Subcutaneous adipose tissue (tissue), 4 donors: ENCODE measurements around the gene IL1A. TPM values are rescaled to one million over a fixed set of nuclear protein-coding genes. Genes with fewer than 3 reads are reported as not detected.

ENCODE experiments used
- total RNA-seq, 4 donors: library from RNA; depleted of rRNA; stranded (reverse); fragments of >200 nt; gene quantifications; one replicate each; pipeline ENCODE4 v1.1.0, GENCODE V29; 2016
- TF ChIP-seq, protein P1 (sequence below): fragments of 450-650 bp; IDR thresholded peaks from one replicate; pipeline ENCODE4 v1.5.1; 2016; ENCODE audit warnings: low read depth, mild to moderate bottlenecking, control low read depth, antibody characterized with exemption, moderate library complexity

Gene IL1A
- total RNA-seq, 4 donors from 2014 or later, result not detected

GRCh38 chr2:112728378-112729175 lies 55.7 kb downstream of the IL1A start:
- TF ChIP-seq, protein P1, sequence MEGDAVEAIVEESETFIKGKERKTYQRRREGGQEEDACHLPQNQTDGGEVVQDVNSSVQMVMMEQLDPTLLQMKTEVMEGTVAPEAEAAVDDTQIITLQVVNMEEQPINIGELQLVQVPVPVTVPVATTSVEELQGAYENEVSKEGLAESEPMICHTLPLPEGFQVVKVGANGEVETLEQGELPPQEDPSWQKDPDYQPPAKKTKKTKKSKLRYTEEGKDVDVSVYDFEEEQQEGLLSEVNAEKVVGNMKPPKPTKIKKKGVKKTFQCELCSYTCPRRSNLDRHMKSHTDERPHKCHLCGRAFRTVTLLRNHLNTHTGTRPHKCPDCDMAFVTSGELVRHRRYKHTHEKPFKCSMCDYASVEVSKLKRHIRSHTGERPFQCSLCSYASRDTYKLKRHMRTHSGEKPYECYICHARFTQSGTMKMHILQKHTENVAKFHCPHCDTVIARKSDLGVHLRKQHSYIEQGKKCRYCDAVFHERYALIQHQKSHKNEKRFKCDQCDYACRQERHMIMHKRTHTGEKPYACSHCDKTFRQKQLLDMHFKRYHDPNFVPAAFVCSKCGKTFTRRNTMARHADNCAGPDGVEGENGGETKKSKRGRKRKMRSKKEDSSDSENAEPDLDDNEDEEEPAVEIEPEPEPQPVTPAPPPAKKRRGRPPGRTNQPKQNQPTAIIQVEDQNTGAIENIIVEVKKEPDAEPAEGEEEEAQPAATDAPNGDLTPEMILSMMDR, result no peak

- TF ChIP-seq, protein P1, result no peak
These were observed 56.3 kb downstream of the IL1A start for GRCh38 chr2:112728029-112728362.

DNA sequence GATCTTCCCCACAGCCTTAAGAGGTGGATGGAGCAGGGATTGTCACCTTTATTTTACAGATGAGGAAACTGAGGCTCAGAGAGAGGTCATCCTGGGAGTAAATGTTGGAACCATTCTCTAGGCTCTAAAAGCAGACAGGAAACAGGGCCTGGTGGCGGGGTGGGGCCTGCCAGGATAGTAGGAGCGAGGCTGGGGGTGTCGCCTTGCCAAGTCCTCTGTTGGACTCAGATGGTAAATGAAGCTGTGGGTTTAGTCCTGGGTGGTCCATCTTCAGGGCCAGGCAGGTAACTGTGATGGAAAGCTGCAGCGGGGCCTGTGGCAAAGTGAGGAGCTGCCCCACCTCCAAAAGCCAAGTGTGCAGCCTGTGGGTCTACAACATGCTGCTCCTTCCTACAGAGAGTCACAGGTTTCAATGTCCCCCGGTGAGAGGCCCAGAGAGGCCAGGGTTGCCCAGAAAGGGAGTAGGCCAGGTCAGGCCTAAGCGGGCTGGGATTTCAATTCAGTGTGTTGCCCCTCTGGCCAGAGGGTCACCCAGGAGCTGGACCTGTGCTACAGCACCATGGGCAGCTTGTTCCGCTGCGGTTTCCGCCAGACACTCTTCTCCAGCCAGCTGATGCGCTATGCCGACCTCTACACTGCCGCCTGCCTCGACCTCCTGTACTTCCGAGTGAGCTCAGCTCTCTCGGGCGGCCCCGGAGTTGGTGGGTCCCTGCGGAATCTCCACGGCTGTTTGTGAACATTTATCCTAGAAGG lies 56.8 kb downstream of the IL1A start:
- TF ChIP-seq, protein P1, result no peak

DNA sequence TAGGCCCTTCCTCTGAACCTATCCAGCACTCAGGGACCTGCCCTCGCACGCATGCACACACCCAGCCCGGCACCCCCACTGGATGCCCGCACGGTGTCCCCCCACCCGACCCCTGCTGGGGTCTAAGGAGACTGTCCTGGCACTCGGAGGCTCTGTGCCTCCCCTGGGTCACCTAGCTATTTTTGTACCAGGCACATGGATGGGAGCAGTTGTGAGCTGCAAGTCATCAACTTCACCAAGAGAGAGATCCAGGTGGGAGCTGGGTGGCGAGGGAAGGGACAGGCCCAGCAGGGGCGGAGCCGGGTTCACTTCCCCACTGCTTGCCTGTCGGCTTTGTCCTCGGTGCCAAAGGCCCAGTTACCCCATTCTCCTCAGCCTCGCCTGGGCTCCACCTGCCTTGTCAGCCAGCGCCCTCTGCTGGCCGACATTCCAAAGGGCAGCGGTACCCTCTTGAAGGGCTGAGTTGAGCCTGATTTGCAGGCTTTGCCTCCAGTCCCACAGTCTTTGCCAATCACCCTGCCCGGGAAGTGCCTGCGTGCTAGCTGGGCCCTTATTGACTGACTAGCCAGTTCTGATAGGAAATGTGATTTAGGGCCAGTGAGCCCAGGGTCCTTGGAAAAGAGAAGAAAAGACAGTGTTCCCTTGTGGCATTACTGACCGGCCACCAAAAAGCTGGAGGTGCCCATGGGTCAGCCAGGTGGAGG lies 57.7 kb downstream of the IL1A start:
- TF ChIP-seq, protein P1, result no peak

DNA sequence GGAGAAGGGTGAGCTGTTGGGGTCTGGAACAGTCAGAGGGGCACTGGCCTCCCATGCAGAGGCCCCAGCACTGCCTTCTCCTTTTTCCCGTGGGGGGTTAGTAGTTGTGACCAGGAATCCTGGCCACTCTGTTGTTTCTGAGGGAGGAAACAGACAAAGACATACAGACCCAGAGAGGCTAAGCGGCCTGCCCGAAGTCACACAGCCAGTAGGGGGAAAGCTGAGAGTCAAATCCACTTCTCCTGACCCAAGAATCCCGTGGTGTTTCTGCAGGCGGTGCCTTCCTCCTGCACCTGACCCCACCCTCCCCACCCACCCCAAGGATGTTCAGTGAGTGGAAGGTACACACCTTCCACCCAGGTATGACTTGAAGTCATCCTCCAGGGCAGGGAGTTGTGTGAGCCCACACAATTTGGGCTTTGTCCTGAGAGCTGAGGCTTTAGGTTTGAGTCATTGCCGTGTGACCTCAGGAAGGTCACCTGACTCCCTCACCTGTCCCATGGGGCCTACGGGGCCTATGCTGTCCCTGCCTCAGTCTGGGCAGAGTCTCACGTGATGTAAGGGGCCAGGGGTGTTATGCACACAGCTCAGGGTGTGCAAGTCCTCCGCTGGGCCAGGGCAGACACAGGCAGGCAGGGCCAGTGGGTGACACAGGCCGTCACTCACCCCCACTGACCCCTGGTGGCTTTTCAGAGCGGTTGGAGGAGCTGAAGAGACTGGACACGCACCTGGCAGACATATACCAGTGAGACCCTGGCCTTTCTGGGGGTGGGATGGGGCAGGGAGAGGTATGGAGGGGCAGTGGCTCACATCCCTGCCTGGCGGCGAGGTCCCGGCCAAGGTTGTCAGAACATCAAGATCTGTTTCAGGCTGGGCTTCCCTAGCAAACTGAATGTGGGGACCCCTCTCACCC lies 58.5 kb downstream of the IL1A start:
- TF ChIP-seq, protein P1, result no peak

DNA sequence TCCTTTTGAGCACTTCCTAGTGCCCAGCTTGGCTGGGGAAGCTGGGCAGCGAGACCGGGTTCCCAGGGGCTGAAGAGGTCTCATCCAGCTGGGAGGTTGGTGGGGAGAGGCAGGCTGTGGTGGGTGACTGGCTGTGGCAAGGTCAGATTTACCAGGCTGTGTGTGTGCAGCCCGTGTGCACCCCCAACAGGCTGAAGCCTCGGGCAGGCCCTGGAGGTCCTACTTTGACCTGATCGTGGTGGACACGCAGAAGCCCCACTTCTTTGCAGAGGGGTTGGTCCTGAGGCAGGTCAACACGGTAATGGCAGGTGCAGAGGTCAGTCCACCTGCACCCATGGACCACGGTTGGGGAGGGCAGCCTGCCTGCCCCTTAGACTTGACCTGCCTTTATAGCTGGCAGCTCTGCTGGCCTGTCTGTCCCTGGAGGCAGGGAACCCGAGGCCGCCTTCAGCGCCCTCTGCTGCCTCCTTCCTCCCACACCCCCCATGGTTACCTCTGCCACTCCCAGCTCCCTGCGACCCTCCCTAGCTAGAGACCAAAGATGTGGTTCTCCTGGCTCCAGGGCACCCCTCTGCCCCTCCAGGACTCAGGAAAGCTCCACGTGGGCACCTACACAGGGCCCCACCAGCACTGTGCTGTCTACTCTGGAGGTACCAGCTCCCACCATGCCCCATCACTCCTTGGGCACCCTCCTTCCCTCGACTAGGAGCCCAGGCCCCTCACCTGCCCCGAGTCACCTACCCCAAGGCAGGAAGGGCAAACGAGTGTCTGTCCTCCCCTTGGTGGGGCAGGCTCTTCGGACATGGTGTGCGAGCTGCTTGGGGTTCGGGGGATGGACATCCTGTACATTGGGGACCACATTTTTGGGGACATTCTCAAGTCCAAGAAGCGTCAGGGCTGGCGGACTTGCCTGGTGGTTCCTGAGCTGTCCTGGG lies 59.4 kb downstream of the IL1A start:
- TF ChIP-seq, protein P1, result no peak
